Loucy (cell line): Measurements from ENCODE around the gene ACTG1.
"Not testable (repeated sequence)": the region's sequence is repeated elsewhere in the genome, so short reads cannot be mapped to it uniquely, and the experiment has no call there.

ENCODE experiments used
- H2AFZ ChIP-seq: fragments of 200-600 bp; sonication (generic); 2 replicates; pipeline ENCODE4 v1.6.0; 2016; ENCODE audit warnings: antibody characterized with exemption, mild to moderate bottlenecking, low read length, moderate library complexity
- H3F3A ChIP-seq: fragments of 200-600 bp; 2 replicates; pipeline ENCODE4 v1.6.0; 2016; ENCODE audit warnings: antibody characterized with exemption, low read depth, mild to moderate bottlenecking
- H3K27me3 ChIP-seq: fragments of 200-600 bp; sonication (generic); 2 replicates; pipeline ENCODE4 v1.6.1; 2014; ENCODE audit warnings: low read length, mild to moderate bottlenecking; ENCODE audit not compliant: insufficient read depth, poor library complexity, severe bottlenecking
- H3K36me3 ChIP-seq: fragments of 200-600 bp; sonication (generic); 2 replicates; pipeline ENCODE4 v1.6.1; 2016; ENCODE audit warnings: low read length; ENCODE audit not compliant: insufficient read depth
- H3K4me1 ChIP-seq: fragments of 200-600 bp; sonication (generic); 2 replicates; pipeline ENCODE4 v1.5.1; 2014; ENCODE audit warnings: low read length, mild to moderate bottlenecking; ENCODE audit not compliant: insufficient read depth, poor library complexity, severe bottlenecking
- H3K4me2 ChIP-seq: fragments of 200-600 bp; sonication (generic); 2 replicates; pipeline ENCODE4 v1.6.0; 2014; ENCODE audit warnings: antibody characterized with exemption, low read length, low read depth, mild to moderate bottlenecking; ENCODE audit not compliant: poor library complexity, severe bottlenecking
- H3K4me3 ChIP-seq: fragments of 200-600 bp; sonication (generic); 2 replicates; pipeline ENCODE4 v1.5.1; 2014; ENCODE audit warnings: low read length, mild to moderate bottlenecking, mixed read lengths; ENCODE audit not compliant: poor library complexity, severe bottlenecking
- H3K79me2 ChIP-seq: fragments of 200-600 bp; sonication (generic); 2 replicates; pipeline ENCODE4 v1.6.1; 2014; ENCODE audit warnings: low read length; ENCODE audit not compliant: insufficient read depth
- H3K9ac ChIP-seq: fragments of 200-600 bp; sonication (generic); 2 replicates; pipeline ENCODE4 v1.6.0; 2014; ENCODE audit warnings: mild to moderate bottlenecking, low read depth, low read length, moderate library complexity; ENCODE audit not compliant: poor library complexity, severe bottlenecking
- H3K9me2 ChIP-seq: fragments of 200-600 bp; sonication (generic); replicated peaks from 2 replicates; pipeline ENCODE4 v1.6.1; 2016; ENCODE audit warnings: low read depth, low read length, mixed read lengths
- H3K9me3 ChIP-seq: fragments of 200-600 bp; sonication (generic); 2 replicates; pipeline ENCODE4 v1.6.1; 2014; ENCODE audit warnings: mild to moderate bottlenecking, antibody characterized with exemption, low read length, low read depth; ENCODE audit not compliant: insufficient read depth
- H4K20me1 ChIP-seq: fragments of 200-600 bp; sonication (generic); 2 replicates; pipeline ENCODE4 v1.6.0; 2014; ENCODE audit warnings: antibody characterized with exemption, low read length, mild to moderate bottlenecking; ENCODE audit not compliant: insufficient read depth, poor library complexity, severe bottlenecking
- CTCF ChIP-seq: fragments of 200-600 bp; sonication (generic); conservative IDR thresholded peaks from 2 replicates; pipeline ENCODE4 v1.5.1; 2014; ENCODE audit warnings: mild to moderate bottlenecking, antibody characterized with exemption, low read length
- EZH2phosphoT487 ChIP-seq: fragments of 200-600 bp; IDR thresholded peaks from 2 replicates; pipeline ENCODE4 v1.6.1; 2018; ENCODE audit warnings: antibody characterized with exemption, mild to moderate bottlenecking, moderate library complexity, borderline replicate concordance

Gene ACTG1

GRCh38 chr17:81533339-81534141, 20.9 kb upstream of the ACTG1 start:
- H3K4me2 ChIP-seq, result peak overlapping the region; percentile 67

GRCh38 chr17:81532490-81533287, 20.1 kb upstream of the ACTG1 start:
- H3K79me2 ChIP-seq, result no peaks in the 10 kb centered on the region
- no peaks in the 10 kb centered on the region for H3K27me3 ChIP-seq
- H2AFZ ChIP-seq, result no peak overlapping the region
- peaks cover 15% of the 10 kb centered on the region for H3K4me1 ChIP-seq
- H3K9me2 ChIP-seq, result no peaks in the 10 kb centered on the region
- peaks cover 4% of the 10 kb centered on the region; the same call in 1 of the 2 replicates for H3F3A ChIP-seq
- no peaks in the 10 kb centered on the region for H3K9me3 ChIP-seq
- H3K9ac ChIP-seq, result peak overlapping the region; percentile 35
- no peak for TF ChIP-seq EZH2phosphoT487
- TF ChIP-seq CTCF, result no peak
- H3K36me3 ChIP-seq, result no peaks in the 10 kb centered on the region
- H4K20me1 ChIP-seq, result no peaks in the 10 kb centered on the region
- no peak overlapping the region for H3K4me2 ChIP-seq
- H3K4me3 ChIP-seq, result no peak overlapping the region

More at GRCh38 chr17:81533339-81534141, 20.9 kb upstream of the ACTG1 start:
- Histone ChIP-seq H3K36me3 (no peaks in the 10 kb centered on the region), H3F3A (peaks cover 4% of the 10 kb centered on the region; the same call in 1 of the 2 replicates), H3K9me3 (no peaks in the 10 kb centered on the region), H3K9ac (peak overlapping the region; percentile 35), H4K20me1 (no peaks in the 10 kb centered on the region), H3K4me1 (peaks cover 15% of the 10 kb centered on the region), H3K9me2 (no peaks in the 10 kb centered on the region), H3K4me3 (peak overlapping the region; percentile 1), H2AFZ (no peak overlapping the region), H3K27me3 (no peaks in the 10 kb centered on the region), H3K79me2 (no peaks in the 10 kb centered on the region)
- TF ChIP-seq CTCF (no peak), EZH2phosphoT487 (no peak)

- not testable (repeated sequence) for H3K9me3 ChIP-seq, H2AFZ ChIP-seq, H3F3A ChIP-seq, H3K9ac ChIP-seq, H3K79me2 ChIP-seq, H3K36me3 ChIP-seq, H3K27me3 ChIP-seq, H4K20me1 ChIP-seq, H3K4me3 ChIP-seq, H3K4me2 ChIP-seq, H3K9me2 ChIP-seq
- peaks cover 15% of the 10 kb centered on the region for H3K4me1 ChIP-seq
Measured at GRCh38 chr17:81531998-81532404, 19.4 kb upstream of the ACTG1 start.

- not testable (repeated sequence) for H3K4me3 ChIP-seq, H2AFZ ChIP-seq, H3F3A ChIP-seq, H3K9me2 ChIP-seq, H3K4me2 ChIP-seq, H3K27me3 ChIP-seq, H3K9ac ChIP-seq, H3K9me3 ChIP-seq, H3K79me2 ChIP-seq, H4K20me1 ChIP-seq, H3K36me3 ChIP-seq
- peaks cover 15% of the 10 kb centered on the region for H3K4me1 ChIP-seq
Measured at GRCh38 chr17:81531013-81531412, 18.4 kb upstream of the ACTG1 start.
